ENCODE measurements around the gene ALOX15B.
"Not testable (repeated sequence)": the region's sequence is repeated elsewhere in the genome, so short reads cannot be mapped to it uniquely, and the experiment has no call there.

ALOX15B gene

DNA sequence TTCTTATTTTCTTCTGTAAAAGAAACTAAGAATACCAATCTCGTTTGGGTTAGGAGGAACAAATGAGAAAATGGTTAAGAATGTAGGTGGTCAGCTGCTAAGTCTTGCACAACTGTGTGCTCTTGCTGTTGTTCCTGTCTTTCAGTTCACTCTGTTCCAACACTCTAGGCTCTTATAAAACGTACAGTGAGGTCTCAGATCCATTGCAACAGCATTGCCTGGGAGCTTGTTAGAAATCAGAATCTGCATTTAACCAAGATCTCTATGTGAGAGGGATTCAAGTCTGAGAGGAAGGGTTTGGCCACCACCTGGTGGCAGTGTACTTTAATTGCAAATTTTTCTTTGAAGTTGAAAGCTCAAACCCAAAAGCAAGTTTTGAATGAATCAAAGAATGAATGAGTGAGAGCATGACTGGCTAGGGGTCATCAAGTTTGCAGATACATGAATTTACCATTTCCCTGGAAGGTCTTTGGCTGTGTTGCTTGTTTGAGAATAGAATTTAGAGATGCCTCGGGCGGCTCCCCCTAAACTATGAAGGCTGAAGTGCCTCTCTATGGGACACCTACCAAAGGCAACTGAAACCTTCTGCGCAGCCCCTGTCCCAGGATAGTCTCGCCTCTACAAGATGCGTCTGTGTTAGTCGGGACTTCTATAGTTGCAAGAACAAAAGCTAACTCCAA lies 2.5 kb downstream of the ALOX15B start:
- peak; percentile 40 for DNase-seq

DNA sequence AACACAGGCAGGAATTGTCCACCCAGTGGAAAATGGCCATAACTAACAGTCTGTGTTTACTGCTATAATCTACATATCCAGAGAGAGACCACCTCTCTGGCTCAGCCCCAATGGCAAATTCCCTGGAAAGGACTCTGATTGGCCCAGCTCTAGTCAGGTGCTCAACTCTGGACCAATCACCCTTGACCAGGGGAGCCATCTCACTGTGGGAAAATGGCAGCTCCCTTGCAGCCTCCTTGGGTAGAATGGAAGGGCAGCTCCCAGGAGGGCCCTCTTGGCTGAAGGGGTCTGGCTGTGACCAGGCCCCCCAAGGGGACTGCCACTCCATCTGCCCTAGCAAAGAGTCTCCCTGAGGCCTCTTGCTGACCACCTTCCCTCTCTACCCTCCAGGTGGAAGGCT lies 3.1 kb downstream of the ALOX15B start:
- DNase-seq = no peak

DNA sequence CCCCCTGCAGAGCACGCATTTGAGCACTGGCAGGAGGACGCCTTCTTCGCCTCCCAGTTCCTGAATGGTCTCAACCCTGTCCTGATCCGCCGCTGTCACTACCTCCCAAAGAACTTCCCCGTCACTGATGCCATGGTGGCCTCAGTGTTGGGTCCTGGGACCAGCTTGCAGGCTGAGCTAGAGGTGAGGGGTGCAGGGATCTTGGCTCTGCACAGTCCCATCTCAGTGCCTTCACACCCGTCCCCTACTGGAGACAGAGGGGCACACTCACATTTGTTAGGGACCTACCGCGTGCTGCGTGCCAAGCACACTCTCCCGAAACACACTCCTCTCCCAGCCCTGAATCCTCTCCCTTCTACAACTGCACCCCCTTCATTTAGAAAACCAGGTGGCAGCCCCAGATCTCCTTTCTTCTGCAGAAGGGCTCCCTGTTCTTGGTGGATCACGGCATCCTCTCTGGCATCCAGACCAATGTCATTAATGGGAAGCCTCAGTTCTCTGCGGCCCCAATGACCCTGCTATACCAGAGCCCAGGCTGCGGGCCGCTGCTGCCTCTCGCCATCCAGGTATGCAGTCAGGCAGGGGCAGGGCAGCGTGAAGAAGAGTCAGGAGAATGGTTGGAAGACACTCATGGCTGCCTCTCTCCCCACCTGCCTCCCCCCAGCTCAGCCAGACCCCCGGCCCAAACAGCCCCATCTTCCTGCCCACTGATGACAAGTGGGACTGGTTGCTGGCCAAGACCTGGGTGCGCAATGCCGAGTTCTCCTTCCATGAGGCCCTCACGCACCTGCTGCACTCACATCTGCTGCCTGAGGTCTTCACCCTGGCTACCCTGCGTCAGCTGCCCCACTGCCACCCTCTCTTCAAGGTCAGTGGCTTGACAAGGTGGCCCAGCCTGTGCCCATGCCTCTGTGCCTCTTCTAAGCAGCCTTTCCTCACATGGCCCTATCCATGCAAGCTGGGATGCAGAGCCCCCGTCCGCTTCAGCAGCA lies 6.3 kb downstream of the ALOX15B start:
- DNase-seq = no peak

DNA sequence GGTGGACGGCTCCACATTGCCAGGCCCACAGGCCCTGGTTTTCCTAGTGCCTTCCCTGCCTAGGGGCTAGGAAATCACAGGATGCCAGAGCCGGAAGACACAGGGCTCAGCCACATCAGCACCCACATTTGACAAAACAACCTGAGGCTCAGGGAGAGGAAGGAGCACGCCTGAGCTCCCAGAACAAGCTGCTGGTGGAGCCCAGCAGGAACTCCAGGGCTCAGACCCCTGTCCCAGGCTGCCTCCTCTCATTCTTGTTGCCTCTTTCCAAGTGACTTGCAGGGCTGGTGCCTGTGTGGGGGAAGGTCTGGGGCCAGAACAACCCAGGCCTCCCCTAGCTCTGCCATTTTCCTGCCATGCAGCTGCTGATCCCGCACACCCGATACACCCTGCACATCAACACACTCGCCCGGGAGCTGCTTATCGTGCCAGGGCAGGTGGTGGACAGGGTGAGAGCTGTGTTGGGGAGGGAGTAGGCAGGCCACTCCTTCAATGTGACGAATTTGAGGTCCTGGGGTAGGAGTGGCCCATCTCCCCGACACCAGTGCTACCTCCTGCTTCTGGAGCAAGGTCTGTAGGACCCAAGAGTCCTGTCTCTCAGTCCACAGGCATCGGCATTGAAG lies 7.6 kb downstream of the ALOX15B start:
- no peak for DNase-seq

DNA sequence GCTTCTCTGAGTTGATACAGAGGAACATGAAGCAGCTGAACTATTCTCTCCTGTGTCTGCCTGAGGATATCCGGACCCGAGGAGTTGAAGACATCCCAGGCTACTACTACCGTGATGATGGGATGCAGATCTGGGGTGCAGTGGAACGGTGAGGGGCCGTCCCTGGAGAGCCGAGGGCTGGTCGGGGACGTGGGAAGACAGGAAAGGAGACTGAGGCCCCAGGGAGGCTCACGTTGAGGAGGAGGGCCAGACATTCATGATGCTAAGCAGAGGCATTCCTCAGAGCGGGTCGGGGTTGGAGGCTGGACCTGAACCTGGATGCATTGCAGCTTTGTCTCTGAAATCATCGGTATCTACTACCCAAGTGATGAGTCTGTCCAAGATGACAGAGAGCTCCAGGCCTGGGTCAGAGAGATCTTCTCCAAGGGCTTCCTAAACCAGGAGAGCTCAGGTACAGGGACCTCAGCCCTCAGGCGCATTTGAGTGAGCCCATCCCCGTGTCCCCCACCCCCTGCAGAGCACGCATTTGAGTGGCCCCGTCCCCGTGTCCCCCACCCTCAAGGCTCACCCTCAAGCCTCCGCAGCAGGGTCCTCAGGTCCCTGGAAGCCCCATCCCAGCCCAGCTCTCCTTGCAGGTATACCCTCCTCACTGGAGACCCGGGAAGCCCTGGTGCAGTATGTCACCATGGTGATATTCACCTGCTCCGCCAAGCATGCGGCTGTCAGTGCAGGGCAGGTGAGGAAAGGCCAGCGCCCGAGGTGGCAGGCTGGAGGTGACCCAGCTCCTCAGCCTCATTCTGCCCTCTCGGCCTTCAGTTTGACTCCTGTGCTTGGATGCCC lies 8.3 kb downstream of the ALOX15B start:
- no peak for DNase-seq

DNA sequence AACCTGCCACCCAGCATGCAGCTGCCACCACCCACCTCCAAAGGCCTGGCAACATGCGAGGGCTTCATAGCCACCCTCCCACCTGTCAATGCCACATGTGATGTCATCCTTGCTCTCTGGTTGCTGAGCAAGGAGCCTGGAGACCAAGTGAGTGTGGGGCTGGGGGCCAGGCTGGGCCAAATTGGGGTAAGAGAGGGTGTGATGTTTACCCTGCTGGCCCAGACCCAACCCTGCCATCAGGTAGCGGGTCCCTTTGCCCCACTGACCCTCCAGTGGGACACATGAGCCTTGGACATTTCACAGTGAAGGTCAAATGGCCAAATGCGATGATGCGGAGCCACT lies 8.9 kb downstream of the ALOX15B start:
- no peak for DNase-seq

DNA sequence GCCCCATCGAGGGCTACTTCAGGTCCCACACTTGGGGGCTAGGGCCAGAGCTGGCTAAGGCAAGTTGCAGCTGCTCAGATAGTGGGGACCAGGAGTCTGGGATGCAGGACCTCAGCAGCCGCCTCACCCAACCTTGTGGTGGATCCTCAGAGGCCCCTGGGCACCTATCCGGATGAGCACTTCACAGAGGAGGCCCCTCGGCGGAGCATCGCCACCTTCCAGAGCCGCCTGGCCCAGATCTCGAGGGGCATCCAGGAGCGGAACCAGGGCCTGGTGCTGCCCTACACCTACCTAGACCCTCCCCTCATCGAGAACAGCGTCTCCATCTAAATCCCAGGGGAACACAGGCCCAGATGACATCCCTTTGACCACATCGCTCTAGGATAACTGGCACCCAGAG lies 9.4 kb downstream of the ALOX15B start:
- no peak for DNase-seq

DNA sequence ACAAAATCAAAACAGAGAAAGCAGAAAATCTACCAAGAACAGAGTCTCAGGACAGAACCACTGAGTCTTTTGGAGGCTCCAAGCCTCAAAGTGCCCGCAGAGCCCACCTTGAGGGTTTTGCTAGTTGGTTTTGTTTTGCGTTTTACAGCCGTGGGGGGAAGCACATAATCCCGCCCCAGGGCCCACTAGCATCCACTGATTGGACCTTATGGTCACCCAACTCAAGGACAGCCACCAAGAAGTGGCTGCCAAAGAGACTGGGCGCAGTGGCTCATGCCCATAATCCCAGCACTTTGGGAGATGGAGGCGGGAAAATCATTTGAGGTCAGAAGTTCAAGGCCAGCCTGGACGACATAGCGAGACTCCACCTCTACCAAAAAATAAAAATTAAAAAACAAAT lies 9.9 kb downstream of the ALOX15B start:
- no peak for DNase-seq

DNA sequence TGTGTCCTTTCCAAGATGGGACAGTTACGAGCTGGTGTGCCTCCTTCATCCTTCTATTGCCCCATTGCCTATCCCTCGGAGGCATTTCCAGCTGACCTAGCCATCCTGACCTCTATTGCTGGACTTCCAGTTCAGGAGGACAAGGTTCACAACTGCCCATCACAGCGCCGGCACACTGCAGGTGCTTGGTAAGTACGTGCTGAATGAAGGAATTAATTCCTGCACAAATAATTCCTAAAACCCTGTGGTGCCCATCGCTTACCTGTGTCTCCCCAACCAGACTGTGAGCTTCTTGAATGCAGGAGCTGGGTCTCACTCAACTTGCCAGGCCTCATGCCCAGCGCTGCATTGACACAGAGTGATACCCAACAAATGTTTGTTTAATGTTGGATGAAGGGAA lies 13.0 kb downstream of the ALOX15B start:
- no peak for DNase-seq

DNA sequence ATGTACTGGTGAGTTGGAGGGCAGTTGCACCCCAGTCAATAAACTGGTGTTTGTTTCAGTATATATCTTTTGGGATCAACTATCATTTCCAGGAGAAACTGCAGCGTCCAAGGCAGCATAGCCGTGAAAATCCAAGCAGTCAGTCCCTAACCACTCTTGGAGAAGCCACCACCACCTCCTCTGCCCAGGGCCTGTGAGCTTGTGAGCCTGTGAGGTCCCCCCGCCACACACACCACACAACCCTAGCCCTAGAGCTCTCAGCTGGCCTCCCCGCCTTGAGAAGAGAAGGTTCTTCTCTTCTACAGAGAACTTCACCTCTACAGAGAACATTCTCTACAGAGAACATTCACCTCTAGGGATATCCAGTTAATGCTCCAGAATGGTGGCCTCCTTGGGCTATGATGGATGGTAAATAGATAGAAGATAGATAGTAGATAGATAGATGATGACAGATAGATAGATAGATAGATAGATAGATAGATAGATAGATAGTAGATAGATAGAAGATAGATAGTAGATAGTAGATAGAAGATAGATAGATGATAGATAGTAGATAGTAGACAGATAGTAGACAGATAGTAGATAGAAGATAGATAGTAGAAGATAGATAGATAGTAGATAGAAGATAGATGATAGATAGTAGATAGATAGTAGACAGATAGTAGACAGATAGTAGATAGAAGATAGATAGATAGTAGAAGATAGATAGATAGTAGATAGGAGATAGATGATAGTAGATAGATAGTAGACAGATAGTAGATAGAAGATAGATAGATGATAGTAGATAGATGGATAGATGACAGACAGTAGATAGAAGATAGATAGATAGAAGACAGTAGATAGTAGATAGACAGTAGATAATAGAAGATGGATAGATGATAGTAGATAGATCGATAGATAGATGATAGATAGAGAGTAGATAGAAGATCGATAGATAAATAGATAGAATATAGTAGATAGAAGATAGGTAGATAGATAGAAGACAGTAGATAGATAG lies 13.7 kb downstream of the ALOX15B start:
- no peak for DNase-seq

DNA sequence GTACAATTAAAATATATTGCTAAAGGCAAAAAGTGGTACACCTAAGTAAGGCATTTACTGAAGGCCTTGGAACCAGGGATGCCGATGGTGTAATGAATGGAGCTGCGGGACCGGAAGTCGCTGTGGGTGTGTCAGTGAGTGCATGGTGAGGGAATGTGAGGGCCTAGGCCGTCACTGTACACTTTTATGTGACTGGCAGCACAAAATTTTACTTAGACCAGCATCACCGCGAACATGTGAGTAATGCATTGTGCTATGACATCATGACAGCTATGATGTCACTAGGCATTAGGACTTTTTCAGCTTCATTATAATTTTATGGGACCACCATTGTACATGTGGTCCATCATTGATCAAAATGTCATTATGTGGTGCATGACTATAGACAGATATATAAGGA lies 14.7 kb downstream of the ALOX15B start:
- DNase-seq = no peak

DNA sequence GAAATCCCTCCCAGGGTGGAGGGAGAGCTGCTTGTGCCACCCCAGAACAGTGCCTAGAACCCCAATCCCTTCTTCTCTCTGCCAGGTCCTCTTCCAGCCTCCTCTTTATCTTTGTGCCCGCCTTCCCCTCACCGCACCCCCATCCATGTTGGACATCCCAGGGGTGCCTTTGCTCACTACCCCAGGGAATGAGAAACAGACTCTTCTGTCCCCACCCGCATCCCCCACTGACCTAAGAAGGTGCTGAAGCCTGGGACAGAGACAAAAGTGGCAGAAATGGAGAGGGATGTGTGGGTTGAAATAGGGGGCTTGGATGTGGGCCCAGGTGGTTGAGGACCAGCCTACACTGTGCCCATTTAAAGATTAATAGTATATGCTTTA lies 17.0 kb downstream of the ALOX15B start:
- DNase-seq = no peak

DNA sequence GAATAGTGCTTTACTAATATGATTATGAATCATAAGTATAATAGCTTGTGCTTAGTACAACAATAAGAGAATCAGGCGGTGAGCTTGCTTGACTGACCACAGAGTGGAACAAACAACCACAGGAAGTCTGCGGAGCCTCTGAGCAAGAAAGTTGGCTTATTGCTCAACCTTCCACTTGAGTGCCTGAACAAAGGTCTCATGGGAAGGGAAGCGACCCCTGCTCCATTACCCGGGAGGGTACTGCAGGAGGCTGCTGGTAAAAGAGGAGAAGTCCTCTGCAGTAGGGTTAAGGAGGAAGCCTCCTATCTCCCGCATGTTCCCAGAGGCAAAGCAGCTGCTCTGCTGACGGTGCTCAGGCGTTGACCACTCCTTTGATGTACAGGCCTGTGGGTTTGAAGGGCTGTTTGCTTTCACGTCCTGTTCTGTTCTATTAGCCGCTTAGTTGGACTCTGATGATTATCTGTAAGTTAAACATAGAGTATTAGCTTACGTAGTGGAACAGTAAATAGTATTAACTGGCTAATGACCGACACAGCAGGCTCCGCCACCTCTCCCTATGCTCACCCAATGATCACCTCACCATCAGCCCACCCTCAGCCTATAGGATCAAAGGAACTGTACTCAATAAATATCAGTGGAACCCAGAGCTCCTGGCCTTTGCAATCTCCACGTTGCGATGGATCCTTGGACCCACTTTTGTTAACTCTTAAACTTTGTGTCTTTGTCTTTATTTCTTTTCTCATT lies 17.5 kb downstream of the ALOX15B start:
- peak; percentile 27 for DNase-seq

DNA sequence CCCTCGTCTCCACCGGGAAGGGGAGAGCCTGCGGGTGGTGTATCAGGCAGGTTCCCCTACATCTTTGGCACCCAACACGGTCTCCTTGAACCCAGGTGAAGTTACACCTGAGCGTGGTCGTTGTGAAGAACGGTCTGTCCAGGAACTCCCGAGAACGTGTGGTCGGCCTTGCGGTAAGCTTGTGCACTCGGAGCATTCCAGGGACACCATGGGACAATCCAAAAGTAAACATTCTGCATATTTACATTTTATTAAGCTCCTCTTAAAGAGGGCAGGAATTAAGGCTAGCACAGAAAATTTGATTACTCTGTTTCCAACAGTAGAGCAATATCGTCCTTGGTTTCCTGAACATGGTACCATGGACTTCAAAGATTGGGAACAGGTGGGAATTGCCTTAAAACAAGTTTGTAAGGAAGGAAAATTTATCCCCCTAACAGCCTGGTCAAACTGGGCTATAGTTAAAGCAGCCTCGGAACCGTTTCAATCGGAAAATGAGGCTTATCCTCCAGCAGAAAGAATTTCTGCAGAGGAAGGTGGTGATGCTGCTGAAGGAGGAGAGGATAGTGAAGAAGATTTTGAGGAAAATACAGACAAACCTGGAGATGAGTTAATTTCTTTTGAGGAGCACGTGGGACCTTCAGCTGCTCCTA lies 18.2 kb downstream of the ALOX15B start:
- DNase-seq = no peak

DNA sequence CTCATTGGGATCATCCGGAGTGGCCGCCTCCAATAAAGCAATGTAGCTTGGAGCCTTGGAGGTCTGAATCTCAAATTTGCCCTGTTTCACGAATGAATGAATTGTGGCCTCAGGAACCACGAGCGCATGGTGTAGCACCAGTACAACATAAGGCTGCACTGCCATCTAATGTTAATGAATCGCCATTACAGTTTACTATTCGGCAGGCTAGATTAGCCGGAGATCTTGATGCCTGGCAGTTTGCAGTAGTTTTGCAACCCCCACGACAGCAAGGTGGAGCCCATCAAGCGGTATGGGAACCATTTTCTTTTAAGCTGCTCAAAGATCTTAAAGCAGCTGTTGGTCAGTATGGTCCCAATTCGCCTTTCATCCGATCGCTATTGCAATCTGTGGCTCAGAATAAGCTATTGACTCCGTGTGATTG lies 18.8 kb downstream of the ALOX15B start:
- DNase-seq = peak; percentile 34

DNA sequence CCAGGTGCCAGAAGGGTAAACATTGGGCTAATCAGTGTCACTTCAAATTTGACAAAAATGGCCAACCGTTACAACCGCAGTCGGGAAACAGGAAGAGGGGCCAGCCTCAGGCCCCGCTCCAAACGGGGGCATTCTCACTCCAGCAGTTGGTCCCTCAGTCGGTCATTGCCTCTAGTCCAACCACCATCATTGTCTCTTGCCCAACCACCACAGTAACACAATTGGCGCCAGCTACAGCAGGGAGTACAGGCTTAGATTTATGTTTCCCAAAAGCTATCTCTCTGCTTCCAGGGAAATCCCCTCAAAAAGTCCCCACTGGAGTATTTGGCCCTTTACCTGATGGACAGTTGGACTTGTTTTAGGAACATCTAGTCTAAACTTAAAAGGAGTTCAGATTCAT lies 20.3 kb downstream of the ALOX15B start:
- DNase-seq = no peak

DNA sequence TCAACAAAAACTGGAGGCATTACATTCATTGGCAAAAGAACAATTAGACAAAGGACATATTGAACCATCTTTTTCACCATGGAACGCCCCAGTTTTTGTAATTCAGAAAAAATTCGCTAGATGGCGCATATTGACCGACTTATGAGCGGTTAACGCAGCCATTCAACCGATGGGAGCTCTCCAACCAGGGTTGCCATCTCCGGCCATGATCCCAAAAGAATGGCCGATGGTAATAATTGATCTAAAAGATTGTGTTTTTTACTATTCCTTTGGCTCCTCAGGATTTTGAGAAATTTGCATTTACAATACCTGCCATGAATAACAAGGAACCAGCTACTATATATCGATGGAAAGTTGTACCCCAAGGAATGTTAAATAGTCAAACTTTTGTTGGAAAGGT lies 21.4 kb downstream of the ALOX15B start:
- DNase-seq = peak; percentile 40

DNA sequence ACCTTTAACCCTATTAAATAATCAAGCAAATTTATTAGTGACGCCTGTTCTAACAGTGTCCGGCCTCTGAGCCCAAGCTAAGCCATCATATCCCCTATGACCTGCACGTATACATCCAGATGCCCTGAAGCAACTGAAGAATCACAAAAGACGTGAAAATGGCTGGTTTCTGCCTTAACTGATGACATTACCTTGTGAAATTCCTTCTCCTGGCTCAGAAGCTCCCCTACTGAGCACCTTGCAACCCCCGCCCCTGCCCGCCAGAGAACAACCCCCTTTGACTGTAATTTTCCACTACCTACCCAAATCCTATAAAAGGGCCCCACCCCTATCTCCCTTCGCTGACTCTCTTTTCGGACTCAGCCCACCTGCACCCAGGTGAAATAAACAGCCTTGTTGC lies 23.0 kb downstream of the ALOX15B start:
- not testable (repeated sequence) for DNase-seq

DNA sequence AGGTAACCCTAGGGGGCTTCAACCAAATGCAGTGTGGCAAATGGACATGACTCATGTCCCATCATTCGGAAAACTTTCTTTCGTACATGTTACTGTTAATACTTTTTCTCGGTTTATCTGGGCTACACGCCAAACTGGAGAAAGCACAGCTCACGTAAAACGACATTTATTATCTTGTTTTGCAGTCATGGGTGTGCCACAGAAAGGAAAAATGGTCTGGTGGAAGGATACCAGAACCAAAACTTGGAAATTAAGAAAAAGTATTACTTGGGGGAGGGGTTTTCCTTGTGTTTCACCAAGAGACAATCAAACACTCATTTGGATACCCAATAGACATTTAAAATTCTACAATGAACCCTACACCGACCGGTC lies 23.6 kb downstream of the ALOX15B start:
- DNase-seq = no peak

DNA sequence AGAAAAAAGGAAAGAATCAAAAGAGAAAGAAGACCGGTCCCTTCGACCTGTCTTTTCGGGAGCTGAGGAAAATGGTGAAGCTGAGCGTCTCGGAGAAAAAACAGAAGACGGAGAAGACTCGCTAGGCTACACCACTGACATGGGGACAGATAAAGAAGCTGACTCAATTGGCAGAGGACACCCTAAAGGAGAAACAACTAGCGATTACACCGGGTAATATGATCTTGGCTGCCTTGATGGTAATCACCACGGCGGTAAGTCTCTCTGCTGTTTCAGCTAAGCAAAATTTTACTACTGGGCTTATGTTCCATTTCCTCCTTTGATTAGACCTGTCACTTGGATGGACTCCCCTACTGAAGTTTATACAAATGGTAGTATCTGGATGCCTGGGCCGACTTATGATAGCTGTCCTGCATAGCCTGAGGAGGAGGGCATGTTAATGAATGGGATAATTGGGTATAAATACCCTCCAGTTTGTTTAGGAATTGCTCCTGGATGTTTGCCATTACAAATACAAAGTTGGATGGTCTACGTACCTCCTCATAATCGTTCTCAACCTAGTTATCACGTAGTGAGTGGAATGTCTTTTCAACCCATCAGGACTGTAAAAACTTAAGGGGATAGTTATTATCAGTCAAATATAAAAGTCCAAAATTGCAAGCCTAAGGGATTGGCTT lies 24.1 kb downstream of the ALOX15B start:
- no peak for DNase-seq
